Measurements from ENCODE around the gene SLC25A20. TPM values are rescaled to one million over a fixed set of nuclear protein-coding genes. Genes with fewer than 3 reads are reported as not detected.

SLC25A20 gene
- 130 TPM for total RNA-seq
- long read RNA-seq, transcript SLC25A20-201 (9 exons, 1,879 nt): major isoform, 110 of 122 reads
- long read RNA-seq, partial matches to known transcripts: 2 of 122 reads
- long read RNA-seq, other reads (novel, unspliced or antisense): 10 of 122 reads

DNA sequence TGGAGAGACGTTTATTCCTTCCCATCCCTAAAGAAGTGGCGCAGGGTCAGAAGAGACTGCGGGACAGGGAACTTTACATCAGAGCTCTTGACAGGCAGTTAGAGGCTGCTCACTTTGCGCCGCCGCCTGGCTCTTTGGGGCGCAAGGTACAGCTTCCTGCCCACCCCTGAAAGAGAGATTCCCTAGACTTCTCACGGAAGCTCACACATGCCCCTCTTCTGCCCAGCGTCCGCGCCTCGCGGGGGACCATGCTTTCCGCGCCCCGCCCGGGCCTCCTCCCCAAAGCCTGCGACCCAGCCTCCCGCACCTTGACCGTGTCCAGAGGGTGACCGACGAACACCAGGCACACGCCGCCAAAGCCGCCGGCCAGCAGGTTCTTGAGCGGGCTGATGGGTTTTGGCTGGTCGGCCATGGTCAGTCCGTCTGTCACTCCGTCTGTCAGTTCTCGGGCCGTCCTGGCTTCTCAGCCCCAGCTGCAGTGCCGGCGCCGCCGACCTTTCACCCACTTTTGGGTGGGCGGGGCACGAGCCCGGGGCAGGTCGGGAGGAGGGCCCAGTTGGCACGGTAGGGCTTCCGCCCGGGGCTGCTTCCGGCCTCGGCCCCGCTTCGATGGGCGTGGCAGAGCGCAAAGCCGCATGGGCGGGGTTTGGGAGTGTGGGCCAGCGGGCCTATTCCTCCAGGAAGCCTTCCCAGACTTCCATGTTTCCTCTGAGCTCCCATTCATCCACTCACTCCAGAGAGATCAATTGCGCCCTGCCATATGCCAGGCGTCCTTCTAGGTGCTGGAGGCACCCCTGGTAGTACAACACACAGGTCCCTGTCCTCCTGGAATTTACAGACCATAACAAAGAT is at the start of gene SLC25A20:
Gene SLC25A20 (minus strand): TSS at position 500 of the 852 bp plus-strand sequence. CDS start 88 bp downstream, at position 412.
- intact Hi-C loops (cut with DNase I): loop anchor here (1.0 kb wide), 1 partner anchor 20 kb away; the partner anchor contains the start of gene ARIH2
- DNase-seq (ENCODE audit: missing footprints) (peak; percentile 96), ATAC-seq (peak; percentile 98)

- intact Hi-C loops (cut with DNase I): no loop called here
- DNase-seq (ENCODE audit: missing footprints) (no peak), ATAC-seq (no peak)
Measured at GRCh38 chr3:48945891-48946549, 47.3 kb upstream of the SLC25A20 start.

GRCh38 chr3:48945432-48945831 is 46.8 kb upstream of the SLC25A20 start:
- ATAC-seq (no peak), DNase-seq (ENCODE audit: missing footprints) (no peak)
- intact Hi-C loops (cut with DNase I): no loop called here

DNA sequence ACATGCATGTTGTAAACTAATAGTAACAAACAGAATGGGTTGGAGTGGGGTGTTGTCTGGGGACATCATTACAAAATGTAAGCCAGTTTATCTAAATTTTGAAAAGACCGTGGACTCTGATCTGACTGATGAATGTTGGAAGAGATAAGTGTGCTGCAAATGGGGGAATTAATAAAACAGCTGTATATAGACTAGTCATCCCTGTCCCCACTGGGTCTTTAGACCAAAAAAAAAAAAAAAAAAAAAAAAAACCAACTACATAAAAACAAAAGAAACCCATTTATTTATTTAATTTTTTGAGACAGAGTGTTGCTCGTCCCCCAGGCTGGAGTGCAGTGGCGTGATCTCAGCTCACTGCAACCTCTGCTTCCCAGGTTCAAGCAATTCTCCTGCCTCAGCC is 40.0 kb upstream of the SLC25A20 start:
- intact Hi-C loops (cut with DNase I): no loop called here
- DNase-seq (ENCODE audit: missing footprints) (no peak), ATAC-seq (no peak)

GRCh38 chr3:48938156-48938555 is 39.5 kb upstream of the SLC25A20 start:
- intact Hi-C loops (cut with DNase I): no loop called here
- no peak for ATAC-seq
- no peak for DNase-seq (ENCODE audit: missing footprints)

- DNase-seq (ENCODE audit: missing footprints) (no peak), ATAC-seq (no peak)
- intact Hi-C loops (cut with DNase I): loop anchor here (2.0 kb wide), 1 partner anchor 13 kb away; no protein-coding TSS in a partner anchor
Measured at GRCh38 chr3:48935530-48935929, 36.8 kb upstream of the SLC25A20 start.

- DNase-seq (ENCODE audit: missing footprints) (no peak), ATAC-seq (peak; percentile 87)
- intact Hi-C loops (cut with DNase I): loop anchor here (2.0 kb wide), 1 partner anchor 14 kb away; no protein-coding TSS in a partner anchor
Measured at GRCh38 chr3:48934333-48934991, 35.8 kb upstream of the SLC25A20 start.

GRCh38 chr3:48931944-48932580 is 33.4 kb upstream of the SLC25A20 start:
- no peak for DNase-seq (ENCODE audit: missing footprints)
- intact Hi-C loops (cut with DNase I): no loop called here
- ATAC-seq: no peak

DNA sequence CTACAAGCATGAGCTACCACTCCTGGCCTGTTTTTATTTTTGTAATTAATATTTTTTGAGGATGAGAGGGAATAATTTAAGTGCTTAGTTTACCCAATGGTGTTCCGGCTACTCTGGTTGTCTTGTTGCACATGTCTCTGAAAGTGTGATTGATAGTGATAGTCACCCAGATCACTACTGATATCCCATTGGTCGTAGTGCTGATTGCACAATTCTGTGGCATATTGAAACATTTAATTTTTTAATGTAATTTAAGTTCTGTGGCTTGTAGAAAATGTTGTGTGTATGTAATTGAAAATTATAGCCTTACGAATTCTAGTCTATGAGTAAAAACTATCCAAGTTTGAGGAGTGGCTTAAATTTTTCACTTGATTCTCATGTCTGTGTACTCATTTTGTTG is 31.9 kb upstream of the SLC25A20 start:
- intact Hi-C loops (cut with DNase I): no loop called here
- ATAC-seq (no peak), DNase-seq (ENCODE audit: missing footprints) (no peak)

- ATAC-seq (no peak), DNase-seq (ENCODE audit: missing footprints) (no peak)
- intact Hi-C loops (cut with DNase I): no loop called here
Measured at GRCh38 chr3:48929358-48930035, 30.8 kb upstream of the SLC25A20 start.

DNA sequence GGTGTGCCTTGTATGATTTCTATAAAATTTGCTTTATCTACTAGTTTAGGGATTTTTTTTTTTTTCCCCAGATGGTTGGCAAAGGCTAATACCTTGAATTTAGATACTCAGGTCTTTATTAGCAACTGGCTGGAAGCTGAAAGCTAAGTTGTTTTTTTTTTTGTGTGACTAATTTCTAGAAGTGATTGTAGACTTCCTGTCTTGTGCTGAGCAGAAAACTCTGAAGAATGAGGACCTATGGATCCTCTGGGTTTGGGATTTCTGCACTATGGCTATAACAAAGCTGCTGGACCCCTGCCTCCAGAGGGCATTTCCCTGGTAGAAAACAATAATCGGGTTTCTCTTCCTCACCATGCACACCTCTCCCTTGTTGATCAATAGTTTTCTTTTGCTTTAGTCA is 30.0 kb upstream of the SLC25A20 start:
- DNase-seq (ENCODE audit: missing footprints) (no peak), ATAC-seq (no peak)
- intact Hi-C loops (cut with DNase I): no loop called here

DNA sequence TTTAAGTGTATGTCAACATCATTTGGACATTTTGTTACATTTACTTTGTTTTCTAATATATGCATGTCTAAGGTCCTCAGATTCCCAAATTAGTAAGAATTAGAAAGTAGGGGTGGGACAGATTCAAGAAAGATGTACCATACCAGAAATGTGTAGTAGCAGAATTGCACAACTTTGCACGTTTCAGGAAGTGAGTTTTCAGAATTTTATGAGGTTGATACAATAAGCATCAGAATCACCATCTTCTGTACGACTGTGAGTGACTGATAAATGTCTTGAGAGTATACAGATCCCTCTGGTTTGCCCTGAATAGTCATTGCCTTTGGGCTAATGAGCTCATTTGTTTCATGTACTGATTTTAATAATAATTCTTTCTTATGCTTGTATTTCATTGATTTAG is 29.2 kb upstream of the SLC25A20 start:
- ATAC-seq (no peak), DNase-seq (ENCODE audit: missing footprints) (no peak)
- intact Hi-C loops (cut with DNase I): no loop called here

DNA sequence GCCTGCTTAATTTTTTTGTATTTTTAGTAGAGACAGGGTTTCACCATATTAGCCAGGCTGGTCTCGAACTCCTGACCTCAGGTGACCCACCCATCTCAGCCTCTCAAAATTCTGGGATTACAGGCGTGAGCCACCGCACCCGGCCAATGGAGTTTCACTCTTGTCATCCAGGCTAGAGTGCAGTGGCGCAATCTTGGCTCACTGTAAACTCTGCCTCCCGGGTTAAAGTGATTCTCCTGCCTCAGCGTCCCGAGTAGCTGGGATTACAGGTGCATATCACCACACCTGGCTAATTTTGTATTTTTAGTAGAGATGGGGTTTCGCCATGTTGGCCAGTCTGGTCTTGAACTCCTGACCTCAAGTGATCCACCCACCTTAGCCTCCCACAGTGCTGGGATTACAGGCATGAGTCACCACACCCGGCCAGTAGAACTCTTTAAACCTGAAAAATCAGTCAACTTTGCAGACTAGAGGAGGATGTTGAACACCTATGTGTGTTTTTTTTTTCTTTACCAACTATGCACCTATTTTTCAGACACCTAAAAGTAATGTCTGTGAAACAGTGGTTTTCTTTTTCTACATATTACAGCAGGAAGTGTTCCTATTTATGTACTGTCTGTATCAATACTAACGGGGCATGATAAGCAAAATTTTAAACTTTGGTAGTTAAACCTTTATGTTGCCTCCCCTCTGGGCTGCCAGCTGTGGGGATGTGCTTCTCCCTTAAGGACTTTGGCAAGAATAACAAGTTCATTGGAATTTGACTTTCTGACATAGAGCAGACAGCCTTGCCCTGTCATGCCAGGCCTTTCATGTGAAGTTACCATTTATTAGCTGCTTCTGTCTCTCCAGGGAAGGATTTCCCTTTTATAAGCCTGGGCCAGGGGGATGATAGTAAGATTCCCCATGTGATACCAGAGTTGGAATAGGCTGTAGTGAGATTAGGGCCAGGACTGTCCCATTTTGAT is 28.0 kb upstream of the SLC25A20 start:
- ATAC-seq (peak; percentile 76), DNase-seq (ENCODE audit: missing footprints) (no peak)
- intact Hi-C loops (cut with DNase I): no loop called here

DNA sequence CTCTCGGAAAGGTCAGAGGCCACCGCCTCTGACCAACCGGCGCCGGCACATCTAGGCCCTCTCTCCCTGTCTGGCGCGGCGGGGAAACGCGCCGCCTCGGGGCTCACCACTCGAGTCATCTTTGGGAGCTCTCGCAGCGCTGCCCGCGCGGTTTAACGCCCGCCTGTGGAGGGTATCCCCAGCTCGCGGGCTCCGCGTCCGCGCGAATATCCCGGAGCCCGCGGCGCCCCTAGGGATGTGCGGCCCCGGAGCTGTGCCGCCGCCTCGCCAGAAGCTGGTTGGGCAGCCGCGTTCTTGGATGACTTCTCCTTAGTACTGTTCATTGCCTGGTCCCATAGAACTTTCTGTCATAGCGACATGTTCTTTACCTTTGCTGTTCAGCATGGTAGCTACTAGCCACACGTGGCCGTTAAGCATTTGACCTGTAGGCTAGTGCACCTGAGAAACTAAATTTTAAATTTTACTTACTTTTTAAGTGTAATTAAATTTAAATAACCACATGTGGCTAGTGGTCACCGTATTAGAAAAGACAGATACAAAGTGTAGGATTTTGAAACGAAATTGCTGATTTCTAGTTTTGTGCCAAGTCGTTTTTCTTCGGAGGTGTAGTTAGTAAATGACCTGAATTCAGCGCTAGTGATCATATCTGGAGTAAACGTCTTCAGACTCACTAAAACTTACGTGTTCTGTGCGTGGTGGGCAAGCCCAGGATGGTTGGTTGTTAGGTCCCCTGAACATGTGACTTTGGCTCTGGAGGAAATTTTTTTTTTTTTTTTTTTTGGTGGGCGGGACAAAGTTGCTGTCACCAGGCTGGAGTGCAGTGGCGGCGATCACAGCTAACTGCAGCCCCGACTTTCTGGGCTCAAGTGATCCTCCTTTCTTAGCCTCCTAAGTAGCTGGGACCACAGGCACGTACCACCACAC is 20.8 kb upstream of the SLC25A20 start:
- peak; percentile 38 for ATAC-seq
- peak; percentile 81 for DNase-seq (ENCODE audit: missing footprints)
- intact Hi-C loops (cut with DNase I): loop anchor here (5.0 kb wide), 1 partner anchor 33 kb away; no protein-coding TSS in a partner anchor

GRCh38 chr3:48918388-48919214 is 19.9 kb upstream of the SLC25A20 start, which contains the start of gene ARIH2:
Gene ARIH2 (plus strand): TSS chr3:48918842. CDS start chr3:48927559, 8,717 bp downstream.
- ATAC-seq: peak; percentile 98
- intact Hi-C loops (cut with DNase I): loop anchor here (1.0 to 5.0 kb wide), 2 partner anchors 20 to 34 kb away; partner anchors contain the start of gene SLC25A20
- peak; percentile 96 for DNase-seq (ENCODE audit: missing footprints)

Measured in Right ventricle myocardium inferior (tissue), 1 donor.